ENCODE measurements around the gene DNAJA4. TPM values are rescaled to one million over a fixed set of nuclear protein-coding genes. Genes with fewer than 3 reads are reported as not detected.

DNAJA4 gene
- total RNA-seq, 1 donor from 2014 or later: 26.5 TPM

DNA sequence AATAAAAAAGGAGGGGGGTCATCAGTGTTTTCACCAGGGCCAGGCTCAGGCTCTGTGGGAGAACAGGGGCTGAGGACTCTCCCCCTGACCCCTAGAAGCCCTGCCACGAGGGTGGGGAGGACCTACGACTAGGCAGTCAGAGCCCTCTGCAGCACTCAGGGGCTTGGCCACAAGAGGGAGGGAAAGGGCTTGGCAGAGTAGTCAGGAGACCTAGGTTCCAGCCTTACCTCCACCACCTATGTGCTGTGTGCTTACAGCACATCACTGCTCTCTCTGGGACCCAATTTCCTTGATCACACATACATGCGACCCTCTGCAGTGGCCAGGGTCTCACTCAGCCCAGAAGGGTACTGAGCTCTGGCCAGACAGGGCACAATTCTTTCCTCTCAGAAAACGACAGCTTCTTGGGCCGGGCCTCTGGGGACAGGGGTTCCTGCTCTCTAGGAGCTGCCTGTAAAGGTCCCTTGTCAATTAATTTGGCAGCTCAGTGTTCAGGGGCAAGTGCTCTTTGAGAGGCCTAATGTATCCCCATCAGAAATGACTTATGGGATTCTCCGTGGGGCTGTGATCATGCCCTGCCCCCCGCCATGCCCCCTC is 51.4 kb downstream of the DNAJA4 start:
- Histone ChIP-seq H3K27ac (no peak overlapping the region), H3K27me3 (no peaks in the 10 kb centered on the region), H3K4me3 (no peak overlapping the region), H3K9me3 (no peaks in the 10 kb centered on the region), H3K4me1 (no peaks in the 10 kb centered on the region), H3K36me3 (no peaks in the 10 kb centered on the region)
- TF ChIP-seq POLR2AphosphoS5 (IDR thresholded peaks at IDR 0.05; ENCODE audit: insufficient read depth in 1 of 2, low read depth in 1 of 2) (no peak), POLR2A (IDR thresholded peaks at IDR 0.05) (no peak)
- TF ChIP-seq, protein P1, sequence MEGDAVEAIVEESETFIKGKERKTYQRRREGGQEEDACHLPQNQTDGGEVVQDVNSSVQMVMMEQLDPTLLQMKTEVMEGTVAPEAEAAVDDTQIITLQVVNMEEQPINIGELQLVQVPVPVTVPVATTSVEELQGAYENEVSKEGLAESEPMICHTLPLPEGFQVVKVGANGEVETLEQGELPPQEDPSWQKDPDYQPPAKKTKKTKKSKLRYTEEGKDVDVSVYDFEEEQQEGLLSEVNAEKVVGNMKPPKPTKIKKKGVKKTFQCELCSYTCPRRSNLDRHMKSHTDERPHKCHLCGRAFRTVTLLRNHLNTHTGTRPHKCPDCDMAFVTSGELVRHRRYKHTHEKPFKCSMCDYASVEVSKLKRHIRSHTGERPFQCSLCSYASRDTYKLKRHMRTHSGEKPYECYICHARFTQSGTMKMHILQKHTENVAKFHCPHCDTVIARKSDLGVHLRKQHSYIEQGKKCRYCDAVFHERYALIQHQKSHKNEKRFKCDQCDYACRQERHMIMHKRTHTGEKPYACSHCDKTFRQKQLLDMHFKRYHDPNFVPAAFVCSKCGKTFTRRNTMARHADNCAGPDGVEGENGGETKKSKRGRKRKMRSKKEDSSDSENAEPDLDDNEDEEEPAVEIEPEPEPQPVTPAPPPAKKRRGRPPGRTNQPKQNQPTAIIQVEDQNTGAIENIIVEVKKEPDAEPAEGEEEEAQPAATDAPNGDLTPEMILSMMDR (IDR thresholded peaks at IDR 0.05): no peak
- intact Hi-C loops (cut with DNase I): loop anchor here (10.0 kb wide), 1 partner anchor 109 kb away; no protein-coding TSS in a partner anchor
- DNase-seq (ENCODE audit: extremely low spot score in 2 of 2): no peak

DNA sequence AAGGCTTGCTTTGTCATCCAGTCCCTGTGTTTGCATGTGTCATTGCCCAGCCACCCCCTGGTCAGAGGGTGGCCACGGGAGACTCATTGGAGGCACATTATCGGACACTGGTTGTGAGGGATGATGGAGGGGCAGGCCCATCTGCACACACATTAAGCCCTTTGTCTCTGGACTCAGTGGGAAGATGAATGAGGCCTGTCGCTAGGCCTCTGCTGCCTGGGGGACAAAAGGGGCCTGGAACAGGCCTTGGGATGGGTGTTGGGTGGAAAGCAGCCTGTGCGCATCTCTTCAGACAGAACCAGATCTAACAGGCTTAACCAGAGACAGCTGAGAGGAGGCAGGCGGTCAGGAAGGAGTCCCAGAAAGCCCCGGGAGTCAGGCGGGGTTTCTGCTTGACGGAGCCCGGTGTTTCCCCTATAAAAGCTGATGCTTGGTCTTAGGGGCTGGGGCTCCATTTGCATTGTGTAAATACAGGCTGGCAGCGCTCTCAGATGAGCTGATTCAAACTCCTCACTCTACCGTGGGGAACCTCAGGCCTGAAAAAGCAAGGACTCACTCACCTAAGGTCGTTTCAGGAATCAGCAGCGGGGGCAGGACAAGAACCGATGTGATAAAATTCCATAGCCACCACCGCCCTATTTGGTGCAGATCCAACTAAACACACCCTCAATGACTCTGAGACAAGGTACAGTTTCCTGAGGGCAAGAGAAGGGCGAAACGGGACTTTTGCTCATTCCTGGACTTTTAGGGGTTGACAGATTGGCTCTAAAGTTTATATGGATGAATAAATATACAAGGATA is 52.1 kb downstream of the DNAJA4 start:
- H3K27me3 ChIP-seq: no peaks in the 10 kb centered on the region
- H3K4me3 ChIP-seq: no peak overlapping the region
- H3K27ac ChIP-seq: no peak overlapping the region
- no peak for DNase-seq (ENCODE audit: extremely low spot score in 2 of 2)
- no peaks in the 10 kb centered on the region for H3K36me3 ChIP-seq
- no peaks in the 10 kb centered on the region for H3K4me1 ChIP-seq
- no peaks in the 10 kb centered on the region for H3K9me3 ChIP-seq
- TF ChIP-seq, protein P1 (IDR thresholded peaks at IDR 0.05): no peak
- TF ChIP-seq POLR2A (IDR thresholded peaks at IDR 0.05) (no peak), POLR2AphosphoS5 (IDR thresholded peaks at IDR 0.05; ENCODE audit: insufficient read depth in 1 of 2, low read depth in 1 of 2) (no peak)
- intact Hi-C loops (cut with DNase I): loop anchor here (10.0 kb wide), 1 partner anchor 108 kb away; no protein-coding TSS in a partner anchor

DNA sequence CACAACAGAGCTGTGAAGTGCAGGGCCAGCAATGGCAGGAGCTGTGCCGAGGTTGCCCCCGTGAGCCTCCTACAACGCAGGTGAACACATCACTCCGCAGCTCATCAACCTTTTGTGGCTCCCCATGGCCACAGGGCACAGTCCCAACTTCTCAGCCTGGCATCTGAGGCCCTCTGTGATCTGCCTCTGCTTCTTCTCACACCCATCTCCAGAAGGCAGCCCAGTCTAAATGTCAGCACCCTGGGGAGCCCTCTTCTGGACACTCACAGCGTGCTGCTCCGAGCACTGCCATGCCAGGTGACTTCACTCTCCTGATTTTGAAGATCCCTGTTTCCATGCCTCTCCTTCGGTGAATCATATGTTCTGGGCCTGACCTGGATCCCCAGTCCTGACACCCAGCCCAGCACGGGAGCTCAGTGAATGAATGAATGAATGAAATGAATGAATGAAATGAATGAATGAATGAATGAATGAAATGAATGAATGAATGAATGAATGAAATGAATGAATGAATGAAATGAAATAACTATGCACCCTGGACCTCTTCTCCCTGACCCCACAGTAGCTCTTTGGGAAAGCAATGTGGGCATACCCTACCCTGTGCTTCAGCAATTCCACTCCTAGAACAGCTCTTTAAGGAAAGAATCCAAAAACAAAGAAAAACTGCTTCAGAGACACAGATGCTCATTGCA is 52.9 kb downstream of the DNAJA4 start:
- Histone ChIP-seq H3K27ac (no peak overlapping the region), H3K36me3 (no peaks in the 10 kb centered on the region), H3K4me1 (no peaks in the 10 kb centered on the region), H3K4me3 (no peak overlapping the region), H3K9me3 (no peaks in the 10 kb centered on the region), H3K27me3 (no peaks in the 10 kb centered on the region)
- TF ChIP-seq, protein P1 (IDR thresholded peaks at IDR 0.05): no peak
- TF ChIP-seq POLR2A (IDR thresholded peaks at IDR 0.05) (no peak), POLR2AphosphoS5 (IDR thresholded peaks at IDR 0.05; ENCODE audit: insufficient read depth in 1 of 2, low read depth in 1 of 2) (no peak)
- intact Hi-C loops (cut with DNase I): loop anchor here (10.0 kb wide), 1 partner anchor 108 kb away; no protein-coding TSS in a partner anchor
- no peak for DNase-seq (ENCODE audit: extremely low spot score in 2 of 2)

DNA sequence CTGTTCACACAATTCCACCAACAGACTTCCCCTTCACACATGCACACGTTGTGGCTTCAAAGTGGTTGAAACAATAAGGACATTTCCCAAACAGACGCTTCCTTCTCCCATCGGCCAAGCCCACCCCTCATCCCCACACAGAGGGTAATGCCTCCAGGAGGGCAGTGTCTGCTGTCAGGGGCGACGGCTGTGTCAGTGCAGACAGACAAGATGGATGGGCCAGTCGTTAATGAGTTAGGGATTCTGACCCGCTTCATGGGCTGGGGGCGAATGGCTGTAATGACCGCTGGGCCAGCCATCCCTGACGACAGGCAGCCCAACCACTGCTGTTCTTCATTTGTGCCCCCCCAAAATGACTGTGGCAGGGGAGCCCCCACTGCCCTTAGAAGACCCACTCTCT is 55.2 kb downstream of the DNAJA4 start:
- no peak for TF ChIP-seq POLR2AphosphoS5 (IDR thresholded peaks at IDR 0.05; ENCODE audit: insufficient read depth in 1 of 2, low read depth in 1 of 2)
- TF ChIP-seq, protein P1 (IDR thresholded peaks at IDR 0.05): no peak
- no peak for TF ChIP-seq POLR2A (IDR thresholded peaks at IDR 0.05)
- Histone ChIP-seq H3K27me3 (no peaks in the 10 kb centered on the region), H3K27ac (no peak overlapping the region), H3K4me3 (no peak overlapping the region), H3K9me3 (no peaks in the 10 kb centered on the region), H3K4me1 (no peaks in the 10 kb centered on the region), H3K36me3 (no peaks in the 10 kb centered on the region)
- intact Hi-C loops (cut with DNase I): loop anchor here (10.0 kb wide), 1 partner anchor 105 kb away; no protein-coding TSS in a partner anchor
- no peak for DNase-seq (ENCODE audit: extremely low spot score in 2 of 2)

Measured in vagina (tissue), 2 donors.